ENCODE data around the gene HDAC3. TPM values are rescaled to one million over a fixed set of nuclear protein-coding genes. Genes with fewer than 3 reads are reported as not detected.

Gene HDAC3
- total and polyA plus RNA-seq, 12 donors: 27.7 to 43.0 (median 32.7) TPM

GRCh38 chr5:141602606-141603005 lies 34.0 kb downstream of the HDAC3 start:
- DNase-seq (no peak), ATAC-seq (no peak)
- Histone ChIP-seq H3K4me3 (no peak overlapping the region), H3K27ac (peak overlapping the region in 5 of 10 donors; percentile 73 to 88 (median 84)), H3K9me3 (peaks cover 0 to 4% (median 0%) of the 10 kb centered on the region in 11 donors), H3K36me3 (peaks cover 0 to 5% (median 0%) of the 10 kb centered on the region in 9 donors), H3K27me3 (no peaks in the 10 kb centered on the region), H3K4me1 (peaks cover 2 to 98% (median 64%) of the 10 kb centered on the region in 9 donors)
- intact Hi-C loops (cut with DNase I): no loop called here
- TF ChIP-seq, protein P1, sequence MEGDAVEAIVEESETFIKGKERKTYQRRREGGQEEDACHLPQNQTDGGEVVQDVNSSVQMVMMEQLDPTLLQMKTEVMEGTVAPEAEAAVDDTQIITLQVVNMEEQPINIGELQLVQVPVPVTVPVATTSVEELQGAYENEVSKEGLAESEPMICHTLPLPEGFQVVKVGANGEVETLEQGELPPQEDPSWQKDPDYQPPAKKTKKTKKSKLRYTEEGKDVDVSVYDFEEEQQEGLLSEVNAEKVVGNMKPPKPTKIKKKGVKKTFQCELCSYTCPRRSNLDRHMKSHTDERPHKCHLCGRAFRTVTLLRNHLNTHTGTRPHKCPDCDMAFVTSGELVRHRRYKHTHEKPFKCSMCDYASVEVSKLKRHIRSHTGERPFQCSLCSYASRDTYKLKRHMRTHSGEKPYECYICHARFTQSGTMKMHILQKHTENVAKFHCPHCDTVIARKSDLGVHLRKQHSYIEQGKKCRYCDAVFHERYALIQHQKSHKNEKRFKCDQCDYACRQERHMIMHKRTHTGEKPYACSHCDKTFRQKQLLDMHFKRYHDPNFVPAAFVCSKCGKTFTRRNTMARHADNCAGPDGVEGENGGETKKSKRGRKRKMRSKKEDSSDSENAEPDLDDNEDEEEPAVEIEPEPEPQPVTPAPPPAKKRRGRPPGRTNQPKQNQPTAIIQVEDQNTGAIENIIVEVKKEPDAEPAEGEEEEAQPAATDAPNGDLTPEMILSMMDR (IDR thresholded peaks at IDR 0.05): no peak
- 93 to 96% methylated on average over 1 of the region's 1 CpG for WGBS, 2 donors

DNA sequence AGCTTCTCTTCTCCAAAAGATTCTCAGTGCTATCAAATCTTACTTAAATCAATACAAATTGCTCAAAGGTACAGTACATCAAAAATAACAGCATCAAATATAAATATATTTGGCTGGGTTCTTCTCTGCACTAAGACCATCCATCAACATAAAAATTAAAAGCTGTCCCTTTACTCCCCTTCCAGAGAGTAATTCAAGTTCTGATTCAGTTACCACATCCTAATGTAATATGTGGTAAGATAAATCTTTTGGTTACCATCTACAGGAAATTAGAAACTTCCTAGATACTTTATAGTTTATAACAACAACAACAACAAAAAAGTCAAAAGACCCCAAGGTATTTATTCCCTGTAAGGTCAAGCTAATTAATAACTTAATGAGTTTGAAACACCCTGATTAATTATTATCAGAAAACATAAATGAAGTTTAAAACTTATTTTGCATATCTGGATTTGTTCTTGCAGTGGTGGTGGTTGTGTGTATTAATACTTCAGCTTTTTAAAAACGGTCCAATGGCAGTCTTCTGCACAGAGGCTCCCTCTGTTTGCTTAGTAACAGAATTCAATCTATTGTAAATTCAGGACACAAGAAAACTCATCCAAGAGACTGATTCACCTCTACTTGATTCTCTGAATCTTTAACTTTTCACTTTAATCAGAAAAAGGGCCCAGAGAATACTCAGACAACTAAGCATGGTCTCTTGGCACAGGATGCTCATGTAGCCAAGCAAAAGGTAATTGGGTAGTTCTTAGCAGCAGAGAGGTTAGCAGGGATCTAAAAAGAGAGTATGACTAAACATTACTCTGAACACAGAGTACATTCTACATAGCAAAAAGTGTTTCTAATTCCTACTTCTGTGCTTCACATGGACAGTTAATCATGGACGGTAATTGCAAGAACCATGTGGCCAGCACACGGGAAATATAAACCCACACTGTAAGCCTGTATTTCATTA lies 38.0 kb downstream of the HDAC3 start:
- Histone ChIP-seq H3K4me1 (peaks cover 0 to 73% (median 34%) of the 10 kb centered on the region in 9 donors), H3K4me3 (no peak overlapping the region)
- WGBS, 2 donors: 60 to 61% methylated on average over 3 of the region's 3 CpGs

DNA sequence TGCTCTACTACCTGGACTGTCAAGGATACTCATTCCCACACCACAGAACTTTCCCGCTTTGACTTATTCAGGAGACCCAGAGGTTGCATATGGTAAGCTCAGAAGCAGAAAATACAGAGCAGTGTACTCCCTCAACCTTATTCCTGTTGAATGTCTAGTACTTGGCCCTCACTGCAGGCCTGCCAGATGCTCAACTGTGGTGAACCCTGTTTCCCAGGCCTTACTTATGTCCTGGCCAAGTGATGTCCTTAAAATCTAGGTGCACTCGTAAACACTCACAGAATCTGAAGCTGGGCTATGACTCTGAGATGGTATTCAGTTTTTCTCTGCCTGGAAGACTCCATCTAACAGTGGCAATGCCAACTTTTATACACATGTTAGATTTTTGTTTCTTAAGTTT lies 38.8 kb downstream of the HDAC3 start:
- peaks cover 0 to 15% (median 0%) of the 10 kb centered on the region in 11 donors for H3K9me3 ChIP-seq
- H3K27ac ChIP-seq: peak overlapping the region in 7 of 10 donors; percentile 19 to 84 (median 71)
- no peak overlapping the region for H3K4me3 ChIP-seq
- ATAC-seq (peak in 6 of 8 donors; percentile 24 to 57 (median 37)), DNase-seq (no peak)
- peaks cover 0 to 22% (median 0%) of the 10 kb centered on the region in 9 donors for H3K36me3 ChIP-seq
- WGBS, 2 donors: 76 to 89% methylated on average over 2 of the region's 2 CpGs
- H3K27me3 ChIP-seq: no peaks in the 10 kb centered on the region
- TF ChIP-seq, protein P1 (IDR thresholded peaks at IDR 0.05): no peak
- peaks cover 0 to 68% (median 30%) of the 10 kb centered on the region in 9 donors for H3K4me1 ChIP-seq
- intact Hi-C loops (cut with DNase I): no loop called here

More for the DNA sequence above, 38.0 kb downstream of the HDAC3 start:
- H3K27me3 ChIP-seq: no peaks in the 10 kb centered on the region
- intact Hi-C loops (cut with DNase I): no loop called here
- ATAC-seq (peak; percentile 81 to 96 (median 88)), DNase-seq (no peak)
- H3K36me3 ChIP-seq: peaks cover 0 to 16% (median 0%) of the 10 kb centered on the region in 9 donors
- peaks cover 0 to 15% (median 0%) of the 10 kb centered on the region in 11 donors for H3K9me3 ChIP-seq
- TF ChIP-seq, protein P1 (IDR thresholded peaks at IDR 0.05): no peak
- H3K27ac ChIP-seq: peak overlapping the region; percentile 16 to 84 (median 77)

- DNase-seq (no peak), ATAC-seq (no peak)
- H3K36me3 ChIP-seq: peaks cover 0 to 18% (median 0%) of the 10 kb centered on the region in 9 donors
- 60 to 67% methylated on average over 2 of the region's 2 CpGs for WGBS, 2 donors
- H3K4me1 ChIP-seq: peaks cover 0 to 68% (median 33%) of the 10 kb centered on the region in 9 donors
- intact Hi-C loops (cut with DNase I): no loop called here
- TF ChIP-seq, protein P1 (IDR thresholded peaks at IDR 0.05): no peak
- H3K27me3 ChIP-seq: no peaks in the 10 kb centered on the region
- peaks cover 0 to 15% (median 0%) of the 10 kb centered on the region in 11 donors for H3K9me3 ChIP-seq
- H3K4me3 ChIP-seq: no peak overlapping the region
- H3K27ac ChIP-seq: peak overlapping the region in 7 of 10 donors; percentile 19 to 84 (median 71)
Observed at GRCh38 chr5:141597394-141597793, 39.3 kb downstream of the HDAC3 start.
